Ishikawa (cell line): Measurements from ENCODE around the gene TRPC3.

Experiments
- CEBPB ChIP-seq: IDR thresholded peaks from 2 replicates; pipeline ENCODE4 v1.6.1; 2012
- CREB1 ChIP-seq: IDR thresholded peaks from 2 replicates; pipeline ENCODE4 v1.6.1; 2012; ENCODE audit warnings: low read depth
- EGR1 ChIP-seq: IDR thresholded peaks from 2 replicates; pipeline ENCODE4 v1.6.1; 2012
- EP300 ChIP-seq: IDR thresholded peaks from 2 replicates; pipeline ENCODE4 v1.6.1; 2012; ENCODE audit warnings: borderline replicate concordance
- FOXM1 ChIP-seq: IDR thresholded peaks from 2 replicates; pipeline ENCODE4 v1.6.1; 2012; ENCODE audit warnings: low read depth, borderline replicate concordance
- NFIC ChIP-seq: IDR thresholded peaks from 2 replicates; pipeline ENCODE4 v1.6.1; 2012
- RAD21 ChIP-seq: IDR thresholded peaks from 2 replicates; pipeline ENCODE4 v1.6.1; 2012; ENCODE audit warnings: low read depth
- TAF1 ChIP-seq: IDR thresholded peaks from 2 replicates; pipeline ENCODE4 v1.6.1; 2012; ENCODE audit warnings: low read depth, mild to moderate bottlenecking
- TCF12 ChIP-seq: IDR thresholded peaks from 2 replicates; pipeline ENCODE4 v1.6.1; 2012; ENCODE audit warnings: low read depth
- TEAD4 ChIP-seq: IDR thresholded peaks from 2 replicates; pipeline ENCODE4 v1.6.1; 2012
- YY1 ChIP-seq: IDR thresholded peaks from 2 replicates; pipeline ENCODE4 v1.6.1; 2012; ENCODE audit warnings: low read depth
- ZBTB7A ChIP-seq: IDR thresholded peaks from 2 replicates; pipeline ENCODE4 v1.6.1; 2012; ENCODE audit warnings: low read depth
- TF ChIP-seq, protein P1 (sequence below): IDR thresholded peaks from 2 replicates; pipeline ENCODE4 v1.6.1; 2012
- TF ChIP-seq, protein P2 (sequence below): IDR thresholded peaks from 2 replicates; pipeline ENCODE4 v1.6.1; 2012; ENCODE audit warnings: low read depth, mild to moderate bottlenecking
- TF ChIP-seq, protein P3 (sequence below): IDR thresholded peaks from 2 replicates; pipeline ENCODE4 v1.6.1; 2012

The TRPC3 gene

DNA sequence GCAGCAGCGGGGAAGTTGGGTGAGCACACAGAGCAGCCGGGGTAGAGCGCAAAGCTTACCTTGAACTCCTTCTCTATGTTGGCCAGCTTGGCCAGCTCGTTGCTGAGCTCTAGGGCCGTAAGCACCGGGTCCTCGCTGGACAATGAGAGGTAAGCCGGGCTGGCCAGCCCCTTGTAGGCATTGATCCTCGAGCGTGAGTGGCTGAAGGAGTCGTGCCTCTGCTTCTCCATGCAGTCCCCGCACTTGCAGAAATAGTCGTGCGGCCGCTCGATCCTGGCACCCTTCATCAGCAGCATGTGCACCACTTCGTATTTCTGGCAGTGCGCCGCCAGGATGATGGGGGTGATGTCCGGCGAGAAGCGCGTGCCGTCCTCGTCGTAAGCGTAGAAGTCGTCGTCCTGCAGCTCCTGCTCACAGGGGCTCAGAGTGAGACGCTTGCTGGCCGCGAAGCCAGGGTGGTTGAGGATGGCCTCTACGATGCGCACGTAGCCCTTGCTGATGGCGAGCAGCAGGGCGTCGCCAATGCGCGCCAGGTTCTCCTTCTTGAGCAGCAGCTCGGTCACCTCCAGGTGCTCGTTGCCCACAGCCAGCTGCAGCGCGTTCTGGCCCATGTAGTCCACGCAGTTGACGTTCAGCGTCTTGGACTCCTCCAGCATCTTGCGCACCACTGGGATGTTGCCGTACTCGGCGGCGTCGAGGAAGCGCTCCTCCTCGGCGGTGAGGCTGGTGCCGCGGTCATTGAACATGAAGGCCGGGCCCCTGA, 19.5 kb downstream of the TRPC3 start:
- no peak for TF ChIP-seq TCF12

DNA sequence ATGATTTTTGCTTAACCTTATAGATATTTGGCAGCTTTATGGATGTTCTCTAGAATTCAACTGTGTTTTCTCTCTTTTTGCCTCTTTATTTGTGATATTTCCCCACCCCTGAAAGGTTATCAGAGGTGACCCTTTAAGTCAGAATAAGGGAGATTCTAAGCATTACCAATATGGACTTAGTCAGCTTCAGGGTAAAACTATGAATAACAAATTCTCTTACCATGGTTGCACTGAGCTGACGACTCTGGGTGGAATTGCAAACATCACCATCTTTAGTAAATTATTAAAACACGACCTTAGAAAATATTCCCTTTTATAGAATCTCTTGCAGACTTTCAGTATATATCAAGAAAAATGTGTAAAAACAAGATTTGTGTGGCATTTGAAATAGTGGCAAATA, 21.6 kb downstream of the TRPC3 start:
- TF ChIP-seq CREB1 (no peak), RAD21 (no peak), EGR1 (no peak), EP300 (no peak), TEAD4 (no peak), TCF12 (no peak), YY1 (no peak), NFIC (no peak), FOXM1 (no peak), TAF1 (no peak)
- TF ChIP-seq, protein P1, sequence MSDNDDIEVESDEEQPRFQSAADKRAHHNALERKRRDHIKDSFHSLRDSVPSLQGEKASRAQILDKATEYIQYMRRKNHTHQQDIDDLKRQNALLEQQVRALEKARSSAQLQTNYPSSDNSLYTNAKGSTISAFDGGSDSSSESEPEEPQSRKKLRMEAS: no peak
- TF ChIP-seq, protein P2, sequence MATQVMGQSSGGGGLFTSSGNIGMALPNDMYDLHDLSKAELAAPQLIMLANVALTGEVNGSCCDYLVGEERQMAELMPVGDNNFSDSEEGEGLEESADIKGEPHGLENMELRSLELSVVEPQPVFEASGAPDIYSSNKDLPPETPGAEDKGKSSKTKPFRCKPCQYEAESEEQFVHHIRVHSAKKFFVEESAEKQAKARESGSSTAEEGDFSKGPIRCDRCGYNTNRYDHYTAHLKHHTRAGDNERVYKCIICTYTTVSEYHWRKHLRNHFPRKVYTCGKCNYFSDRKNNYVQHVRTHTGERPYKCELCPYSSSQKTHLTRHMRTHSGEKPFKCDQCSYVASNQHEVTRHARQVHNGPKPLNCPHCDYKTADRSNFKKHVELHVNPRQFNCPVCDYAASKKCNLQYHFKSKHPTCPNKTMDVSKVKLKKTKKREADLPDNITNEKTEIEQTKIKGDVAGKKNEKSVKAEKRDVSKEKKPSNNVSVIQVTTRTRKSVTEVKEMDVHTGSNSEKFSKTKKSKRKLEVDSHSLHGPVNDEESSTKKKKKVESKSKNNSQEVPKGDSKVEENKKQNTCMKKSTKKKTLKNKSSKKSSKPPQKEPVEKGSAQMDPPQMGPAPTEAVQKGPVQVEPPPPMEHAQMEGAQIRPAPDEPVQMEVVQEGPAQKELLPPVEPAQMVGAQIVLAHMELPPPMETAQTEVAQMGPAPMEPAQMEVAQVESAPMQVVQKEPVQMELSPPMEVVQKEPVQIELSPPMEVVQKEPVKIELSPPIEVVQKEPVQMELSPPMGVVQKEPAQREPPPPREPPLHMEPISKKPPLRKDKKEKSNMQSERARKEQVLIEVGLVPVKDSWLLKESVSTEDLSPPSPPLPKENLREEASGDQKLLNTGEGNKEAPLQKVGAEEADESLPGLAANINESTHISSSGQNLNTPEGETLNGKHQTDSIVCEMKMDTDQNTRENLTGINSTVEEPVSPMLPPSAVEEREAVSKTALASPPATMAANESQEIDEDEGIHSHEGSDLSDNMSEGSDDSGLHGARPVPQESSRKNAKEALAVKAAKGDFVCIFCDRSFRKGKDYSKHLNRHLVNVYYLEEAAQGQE: no peak

DNA sequence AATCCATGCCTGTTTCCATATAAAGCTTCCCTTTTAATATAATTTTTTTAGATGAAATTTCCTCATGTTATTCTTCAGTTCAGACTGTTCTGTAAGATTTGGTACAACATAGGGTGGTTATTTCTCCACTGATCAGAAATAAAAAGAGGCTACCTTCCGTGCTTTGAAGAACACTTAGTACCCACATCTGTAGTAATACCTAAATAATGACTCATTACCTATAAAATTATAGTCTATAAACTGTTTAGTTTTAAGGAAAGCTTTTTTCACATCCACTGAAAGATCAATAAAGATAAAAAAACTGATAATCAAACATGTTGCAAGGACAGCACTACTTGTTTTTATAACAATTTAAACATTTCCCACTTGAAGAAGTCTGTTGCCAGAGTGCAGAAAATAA, 23.9 kb downstream of the TRPC3 start:
- no peak for TF ChIP-seq TAF1
- no peak for TF ChIP-seq EP300
- no peak for TF ChIP-seq YY1
- no peak for TF ChIP-seq CREB1
- TF ChIP-seq, protein P1: no peak
- TF ChIP-seq TCF12: no peak

DNA sequence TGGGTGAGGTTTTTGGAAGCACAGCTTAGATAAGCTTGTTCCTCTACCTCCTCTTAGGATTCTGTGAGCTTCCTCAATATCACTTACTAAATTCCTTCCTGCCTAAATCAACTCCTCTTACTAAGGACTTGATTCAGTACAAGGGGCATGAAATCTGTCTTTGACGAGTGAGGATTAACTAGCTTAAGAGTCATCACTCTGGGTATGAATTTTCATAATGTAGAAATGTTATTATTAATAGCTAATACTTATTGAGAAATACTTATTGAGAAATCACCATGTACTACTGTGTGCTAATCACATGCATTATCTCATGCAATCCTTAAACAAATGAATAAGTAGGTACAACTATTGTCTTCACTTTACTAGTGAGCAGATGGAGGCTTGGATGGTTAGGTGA, 28.6 kb downstream of the TRPC3 start:
- TF ChIP-seq TAF1: no peak
- no peak for TF ChIP-seq RAD21
- TF ChIP-seq EP300: no peak
- TF ChIP-seq, protein P2: no peak
- TF ChIP-seq TCF12: no peak
- no peak for TF ChIP-seq CREB1
- TF ChIP-seq FOXM1: no peak
- TF ChIP-seq, protein P1: no peak
- TF ChIP-seq TEAD4: no peak
- no peak for TF ChIP-seq YY1
- no peak for TF ChIP-seq ZBTB7A

DNA sequence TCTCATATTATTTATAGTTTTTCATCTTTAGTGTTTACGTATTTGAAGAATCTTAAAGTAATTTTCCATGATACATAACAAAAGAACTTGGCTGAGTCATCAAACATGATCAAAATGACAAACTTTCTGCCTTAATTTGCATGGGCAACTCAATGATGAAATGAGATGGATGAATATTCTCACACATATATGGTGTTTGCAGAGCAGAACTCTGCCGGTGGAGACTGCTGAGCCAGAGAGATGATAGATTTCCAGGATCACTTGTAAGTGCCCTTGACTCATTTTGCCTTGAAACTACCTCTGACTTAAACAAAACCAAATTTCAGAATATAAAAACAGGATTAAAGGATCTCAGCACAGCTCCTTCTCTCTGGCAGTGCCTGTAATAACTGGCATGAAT, 38.2 kb downstream of the TRPC3 start:
- TF ChIP-seq FOXM1 (no peak), CEBPB (no peak), CREB1 (no peak), TCF12 (no peak), EP300 (no peak), YY1 (no peak), NFIC (no peak), EGR1 (no peak), TAF1 (no peak), ZBTB7A (no peak), TEAD4 (no peak), RAD21 (no peak)
- TF ChIP-seq, protein P1: no peak
- TF ChIP-seq, protein P2: no peak
- TF ChIP-seq, protein P3, sequence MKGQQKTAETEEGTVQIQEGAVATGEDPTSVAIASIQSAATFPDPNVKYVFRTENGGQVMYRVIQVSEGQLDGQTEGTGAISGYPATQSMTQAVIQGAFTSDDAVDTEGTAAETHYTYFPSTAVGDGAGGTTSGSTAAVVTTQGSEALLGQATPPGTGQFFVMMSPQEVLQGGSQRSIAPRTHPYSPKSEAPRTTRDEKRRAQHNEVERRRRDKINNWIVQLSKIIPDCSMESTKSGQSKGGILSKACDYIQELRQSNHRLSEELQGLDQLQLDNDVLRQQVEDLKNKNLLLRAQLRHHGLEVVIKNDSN: no peak
